Astrocyte of the spinal cord (primary cell): ENCODE results near the gene CD2AP.
"Not testable (repeated sequence)": the region's sequence is repeated elsewhere in the genome, so short reads cannot be mapped to it uniquely, and the experiment has no call there.

ENCODE experiments used
- DNase-seq: peaks from one replicate; pipeline ENCODE4 v3.0.0; 2011; ENCODE audit warnings: low read depth, low spot score
- H3K4me3 ChIP-seq: 2 replicates; pipeline ENCODE4 v1.5.1; 2011; ENCODE audit warnings: low read depth, mild to moderate bottlenecking, low read length, moderate library complexity
- CTCF ChIP-seq: IDR thresholded peaks from 2 replicates; pipeline ENCODE4 v1.5.1; 2012; ENCODE audit warnings: low read depth, mild to moderate bottlenecking, low read length, inconsistent platforms
- in situ Hi-C: cut with HindIII; loops from 2 replicates; pipeline ENCODE4 v1.10.0; 2017; ENCODE audit warnings: low sequenced_read_pairs

Gene CD2AP

GRCh38 chr6:47437592-47437991 is 40.0 kb upstream of the CD2AP start:
- TF ChIP-seq CTCF, result no peak
- H3K4me3 ChIP-seq, result no peak overlapping the region
- DNase-seq, result no peak
- in situ Hi-C loops, result no loop called here

GRCh38 chr6:47438481-47439347 is 38.9 kb upstream of the CD2AP start:
- H3K4me3 ChIP-seq, result no peak overlapping the region
- in situ Hi-C loops, result no loop called here
- DNase-seq, result no peak
- TF ChIP-seq CTCF, result no peak

- DNase-seq, result no peak
- no peak for TF ChIP-seq CTCF
- in situ Hi-C loops, result no loop called here
- H3K4me3 ChIP-seq, result no peak overlapping the region
These were observed 38.3 kb upstream of the CD2AP start for GRCh38 chr6:47439348-47439668.

GRCh38 chr6:47440719-47441118 is 36.9 kb upstream of the CD2AP start:
- in situ Hi-C loops, result no loop called here
- H3K4me3 ChIP-seq, result no peak overlapping the region
- no peak for TF ChIP-seq CTCF
- no peak for DNase-seq

- in situ Hi-C loops, DNase-seq: not testable (repeated sequence)
These were observed 32.6 kb upstream of the CD2AP start for GRCh38 chr6:47444964-47445363.

GRCh38 chr6:47446669-47447330 is 30.8 kb upstream of the CD2AP start:
- no peak overlapping the region for H3K4me3 ChIP-seq
- in situ Hi-C loops, result no loop called here
- no peak for TF ChIP-seq CTCF
- no peak for DNase-seq

More at GRCh38 chr6:47444964-47445363, 32.6 kb upstream of the CD2AP start:
- not testable (repeated sequence) for H3K4me3 ChIP-seq

GRCh38 chr6:47447722-47448121 is 29.9 kb upstream of the CD2AP start:
- no peak for TF ChIP-seq CTCF
- in situ Hi-C loops, result no loop called here
- H3K4me3 ChIP-seq, result no peak overlapping the region
- DNase-seq, result no peak
